GM18861 (cell line): ENCODE data around the gene SLC22A5.
A peak's percentile ranks its signal among the peaks of the same experiment; 100 is the strongest.
"Not testable (repeated sequence)": the region's sequence is repeated elsewhere in the genome, so short reads cannot be mapped to it uniquely, and the experiment has no call there.

Experiments
- ATAC-seq: cut with Tn5 transposase; IDR thresholded peaks from one replicate; pipeline ENCODE4 v1.9.1; 2021; ENCODE audit not compliant: unreplicated experiment

Gene SLC22A5

GRCh38 chr5:132426525-132427138, 57.1 kb downstream of the SLC22A5 start:
- peak; percentile 36 for ATAC-seq

- no peak for ATAC-seq
Observed at GRCh38 chr5:132427281-132428146, 58.0 kb downstream of the SLC22A5 start.

- ATAC-seq, result no peak
Observed at GRCh38 chr5:132428147-132428482, 58.6 kb downstream of the SLC22A5 start.

- ATAC-seq, result no peak
Observed at GRCh38 chr5:132428484-132429462, 59.3 kb downstream of the SLC22A5 start.

GRCh38 chr5:132429463-132430440, 60.2 kb downstream of the SLC22A5 start:
- ATAC-seq, result no peak

GRCh38 chr5:132430746-132431145, 61.2 kb downstream of the SLC22A5 start:
- ATAC-seq, result no peak

GRCh38 chr5:132431632-132432031, 62.1 kb downstream of the SLC22A5 start:
- ATAC-seq, result no peak

GRCh38 chr5:132433141-132433540, 63.6 kb downstream of the SLC22A5 start:
- ATAC-seq, result no peak

GRCh38 chr5:132434416-132435286, 65.1 kb downstream of the SLC22A5 start:
- ATAC-seq, result no peak

- ATAC-seq, result no peak
Observed at GRCh38 chr5:132435447-132435846, 65.9 kb downstream of the SLC22A5 start.

- ATAC-seq, result no peak
Observed at GRCh38 chr5:132435886-132436285, 66.4 kb downstream of the SLC22A5 start.

GRCh38 chr5:132436936-132437335, 67.4 kb downstream of the SLC22A5 start:
- no peak for ATAC-seq

GRCh38 chr5:132437604-132438266, 68.2 kb downstream of the SLC22A5 start:
- ATAC-seq, result no peak

GRCh38 chr5:132438267-132438645, 68.7 kb downstream of the SLC22A5 start:
- not testable (repeated sequence) for ATAC-seq

GRCh38 chr5:132438917-132439316, 69.4 kb downstream of the SLC22A5 start:
- ATAC-seq, result no peak

- ATAC-seq, result no peak
Observed at GRCh38 chr5:132439521-132440089, 70.1 kb downstream of the SLC22A5 start.

- no peak for ATAC-seq
Observed at GRCh38 chr5:132444061-132444460, 74.6 kb downstream of the SLC22A5 start.
